GM18520 (cell line): ENCODE data around the gene BECN2.
"Not testable (repeated sequence)": the region's sequence is repeated elsewhere in the genome, so short reads cannot be mapped to it uniquely, and the experiment has no call there.

ENCODE experiments used
- ATAC-seq: cut with Tn5 transposase; IDR thresholded peaks from one replicate; pipeline ENCODE4 v1.9.1; 2021; ENCODE audit not compliant: unreplicated experiment

Gene BECN2

DNA sequence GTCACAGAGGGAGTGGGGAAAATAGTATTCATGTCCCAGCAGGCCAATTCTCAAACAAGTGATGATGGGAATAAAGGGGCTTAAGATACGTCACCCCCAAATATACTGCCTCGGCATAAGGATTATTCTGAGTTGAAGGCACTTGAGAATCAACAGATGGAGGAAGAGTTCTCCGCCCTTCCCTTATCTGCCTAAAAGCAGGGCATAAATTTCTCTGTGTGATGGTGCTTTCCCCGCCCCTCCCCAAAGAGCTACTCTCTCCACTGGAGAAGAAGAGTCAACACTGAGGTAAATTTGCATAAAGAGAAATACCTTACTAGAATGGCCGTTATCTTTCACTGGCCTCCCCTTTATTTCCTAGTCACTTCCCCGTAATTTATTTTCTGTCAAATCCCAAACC, 18.7 kb downstream of the BECN2 start:
- ATAC-seq, result no peak

GRCh38 chr1:241979071-241979470, 21.5 kb downstream of the BECN2 start:
- ATAC-seq, result no peak

- no peak for ATAC-seq
Observed at GRCh38 chr1:241979926-241980325, 22.4 kb downstream of the BECN2 start.

- no peak for ATAC-seq
Observed at GRCh38 chr1:241985787-241986186, 28.2 kb downstream of the BECN2 start.

- ATAC-seq, result not testable (repeated sequence)
Observed at GRCh38 chr1:241988389-241988930, 30.9 kb downstream of the BECN2 start.

GRCh38 chr1:241990040-241990439, 32.5 kb downstream of the BECN2 start:
- no peak for ATAC-seq

DNA sequence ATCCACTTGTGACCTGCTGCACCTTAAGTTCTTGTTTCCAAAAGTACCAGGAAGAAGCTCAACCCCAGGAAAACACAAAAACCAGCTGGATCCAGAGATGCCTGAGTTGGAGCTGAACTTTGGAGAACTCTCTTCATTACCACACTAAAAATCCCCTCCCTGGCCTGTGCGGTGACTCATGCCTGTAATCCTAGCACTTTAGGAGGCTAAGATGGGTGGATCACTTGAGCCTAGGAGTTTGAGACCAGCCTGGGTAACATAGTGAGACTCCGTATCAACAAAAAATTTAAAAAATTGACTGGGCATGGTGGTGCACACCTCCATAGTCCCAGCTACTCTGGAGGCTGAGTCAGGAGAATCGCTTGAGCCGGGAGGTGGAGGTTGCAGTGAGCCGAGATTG, 35.2 kb downstream of the BECN2 start:
- ATAC-seq, result no peak

GRCh38 chr1:241994171-241994570, 36.6 kb downstream of the BECN2 start:
- ATAC-seq, result no peak

GRCh38 chr1:241997401-241997998, 39.9 kb downstream of the BECN2 start:
- no peak for ATAC-seq

- peak; percentile 57 for ATAC-seq
Observed at GRCh38 chr1:241998412-241998921, 40.9 kb downstream of the BECN2 start.

DNA sequence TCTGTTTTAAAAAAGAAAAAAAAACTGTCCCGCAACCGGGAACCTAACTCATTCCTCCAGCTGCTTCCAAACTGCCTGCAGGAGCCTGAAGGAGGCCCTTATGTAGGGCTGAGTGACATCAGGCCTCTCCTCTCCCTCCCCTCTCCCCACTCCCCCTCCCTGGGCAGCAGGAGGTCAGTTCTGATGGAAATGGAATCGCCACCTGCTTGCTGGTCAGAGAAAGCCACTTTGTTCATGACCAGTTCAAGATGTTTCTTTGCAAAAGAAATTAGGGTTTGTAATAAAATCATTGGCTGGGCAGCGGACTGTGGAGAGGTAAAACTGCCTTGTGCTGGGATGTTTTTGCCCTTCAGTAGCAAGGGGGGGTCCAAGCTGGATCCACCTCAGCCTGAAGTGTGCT, 41.5 kb downstream of the BECN2 start, which contains the start of gene MAP1LC3C:
Gene MAP1LC3C (minus strand): TSS at position 73 of the 400 bp plus-strand sequence. CDS start 90 bp downstream, outside the sequence.
- no peak for ATAC-seq

DNA sequence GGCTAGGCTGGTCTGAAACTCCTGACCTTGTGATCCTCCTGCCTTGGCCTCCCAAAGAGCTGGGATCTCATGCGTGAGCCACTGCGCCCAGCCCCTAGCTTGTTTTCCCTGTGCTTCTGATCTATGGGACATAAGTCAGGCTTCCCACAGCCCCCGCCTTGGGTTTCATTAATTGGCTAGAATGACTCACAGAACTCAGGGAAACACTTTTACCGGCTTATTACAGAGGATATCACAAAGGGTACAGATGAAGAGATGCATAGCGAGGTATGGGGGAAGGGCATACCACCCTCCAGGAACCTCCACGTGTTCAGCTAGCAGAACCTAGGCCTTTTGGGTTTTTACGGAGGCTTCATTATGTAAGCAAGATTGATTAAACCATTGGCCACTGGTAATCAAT, 42.9 kb downstream of the BECN2 start:
- ATAC-seq, result no peak

- no peak for ATAC-seq
Observed at GRCh38 chr1:242002072-242002471, 44.5 kb downstream of the BECN2 start.

DNA sequence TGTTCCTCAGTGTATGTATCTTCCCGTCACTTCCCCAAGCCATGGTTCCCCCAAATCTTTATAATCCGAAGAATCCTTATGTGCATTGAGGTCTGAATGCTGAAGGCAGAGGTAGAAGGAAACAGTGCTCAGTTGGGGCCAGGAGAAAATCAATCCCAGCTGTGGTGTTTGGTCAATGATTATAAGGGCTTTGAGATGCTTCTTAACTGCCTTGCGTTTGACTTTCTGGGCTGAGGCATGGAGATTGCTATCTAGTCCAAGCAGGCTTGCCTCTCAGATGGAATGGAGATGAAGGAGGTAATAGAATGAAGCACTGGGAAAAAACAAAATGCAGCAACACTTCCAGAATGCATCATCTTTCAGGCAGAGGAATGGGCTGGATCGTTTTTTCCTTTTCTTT, 44.9 kb downstream of the BECN2 start:
- ATAC-seq, result no peak

DNA sequence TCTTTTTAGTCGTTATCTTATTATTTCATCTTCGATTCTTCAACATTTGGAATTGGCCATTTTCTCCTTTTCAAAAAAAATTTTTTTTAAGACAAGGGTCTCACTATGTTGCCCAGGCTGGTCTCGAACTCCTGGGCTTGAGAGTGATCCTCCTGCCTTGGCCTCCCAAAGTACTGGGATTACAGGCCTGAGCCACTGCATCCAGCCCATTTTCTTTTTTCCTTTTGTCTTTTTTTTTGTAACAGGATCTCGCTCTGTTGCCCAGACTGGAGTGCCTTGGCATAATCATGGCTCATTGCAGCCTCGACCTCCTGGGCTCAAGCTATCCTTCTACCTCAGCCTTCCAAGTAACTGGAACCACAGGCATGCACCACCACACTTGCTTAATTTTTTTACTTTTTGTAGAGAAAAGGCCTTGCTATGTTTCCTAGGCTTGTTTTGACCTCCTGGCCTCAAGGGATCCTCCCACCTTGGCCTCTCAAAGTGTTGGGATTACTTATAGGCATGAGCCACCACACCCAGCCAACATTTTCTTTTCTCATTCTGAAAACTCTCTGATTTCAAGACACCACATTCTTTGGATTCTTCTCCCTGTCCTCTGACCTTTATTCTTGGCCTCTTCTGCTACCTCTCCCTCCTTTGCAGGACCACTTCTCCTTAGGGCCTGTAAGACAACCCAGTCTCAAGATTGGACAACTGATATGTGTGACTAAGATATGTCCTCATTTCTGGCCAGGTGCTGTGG, 47.4 kb downstream of the BECN2 start:
- no peak for ATAC-seq

DNA sequence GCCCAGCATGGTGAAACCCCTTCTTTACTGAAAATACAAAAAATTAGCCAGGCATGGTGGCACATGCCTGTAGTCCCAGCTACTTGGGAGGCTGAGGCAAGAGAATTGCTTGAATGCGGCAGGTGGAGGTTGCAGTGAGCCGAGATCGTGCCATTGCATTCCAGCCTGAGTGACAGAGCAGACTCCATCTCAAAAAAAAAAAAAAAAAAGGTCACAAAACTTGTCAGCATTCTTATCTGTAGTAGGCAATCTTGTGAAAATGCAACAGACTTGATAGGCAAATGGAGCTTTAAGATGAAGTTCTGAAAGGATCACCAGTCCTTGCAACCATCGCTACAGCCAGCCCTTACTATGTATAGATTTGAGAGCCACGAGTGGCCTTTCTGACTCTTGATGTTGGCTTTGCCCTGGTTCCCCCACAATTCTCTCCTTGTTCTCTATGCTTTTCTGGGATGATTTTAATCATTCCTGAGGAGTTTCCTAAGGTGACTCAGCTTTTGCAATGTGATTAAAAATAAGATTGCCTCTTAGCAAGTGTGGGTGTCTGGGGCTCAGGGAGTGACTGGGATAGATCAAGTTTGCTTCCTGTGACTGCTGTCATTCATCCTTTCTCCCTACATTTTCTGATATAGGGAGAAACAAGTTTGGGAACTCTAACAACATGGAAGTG, 48.4 kb downstream of the BECN2 start:
- ATAC-seq, result no peak

DNA sequence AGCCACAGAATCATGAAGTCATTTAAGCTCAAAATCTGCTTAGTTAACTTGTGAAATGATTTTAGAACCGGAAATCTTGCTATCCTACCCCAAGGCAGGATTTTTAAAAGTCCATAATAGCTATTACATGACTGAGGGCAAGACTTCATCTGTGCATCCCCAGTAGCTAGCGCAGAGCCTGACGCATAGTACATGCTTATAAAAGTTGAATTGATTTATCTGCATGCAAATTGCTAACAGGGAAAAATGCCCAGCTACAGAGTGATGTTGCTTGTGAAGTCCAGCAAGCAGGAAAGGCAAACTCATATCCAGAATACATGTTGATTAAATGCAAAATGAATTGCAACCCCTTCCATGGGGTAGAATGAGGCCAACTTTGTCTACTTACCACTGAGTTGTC, 49.4 kb downstream of the BECN2 start:
- ATAC-seq, result no peak
